Stimulated activated memory B cell treated with anti-CD40 and anti-IgM and Interleukin-4, amounts not matched to agents 10 μg/mL and 1 μg/mL and 100 μg/mL, for 72 hours (primary cell): ENCODE data around the gene PNMA1.

ENCODE experiments used
- ATAC-seq: fragments of 150-1000 bp; cut with Tn5 transposase; 2 replicates; pipeline ENCODE4 v1.10.0; 2021
- H3K27ac Mint-ChIP-seq: one replicate; pipeline ENCODE4 v1.8.0; 2022; ENCODE audit warnings: mild to moderate bottlenecking, mixed read lengths
- H3K27me3 Mint-ChIP-seq: one replicate; pipeline ENCODE4 v1.8.0; 2022; ENCODE audit warnings: mixed read lengths
- H3K36me3 Mint-ChIP-seq: one replicate; pipeline ENCODE4 v1.8.0; 2022; ENCODE audit warnings: mixed read lengths
- H3K4me1 Mint-ChIP-seq: one replicate; pipeline ENCODE4 v1.8.0; 2022; ENCODE audit warnings: mixed read lengths
- H3K4me3 Mint-ChIP-seq: one replicate; pipeline ENCODE4 v1.8.0; 2022; ENCODE audit warnings: mild to moderate bottlenecking, moderate library complexity, mixed read lengths
- H3K9me3 Mint-ChIP-seq: one replicate; pipeline ENCODE4 v1.8.0; 2022; ENCODE audit warnings: mixed read lengths

PNMA1 gene

DNA sequence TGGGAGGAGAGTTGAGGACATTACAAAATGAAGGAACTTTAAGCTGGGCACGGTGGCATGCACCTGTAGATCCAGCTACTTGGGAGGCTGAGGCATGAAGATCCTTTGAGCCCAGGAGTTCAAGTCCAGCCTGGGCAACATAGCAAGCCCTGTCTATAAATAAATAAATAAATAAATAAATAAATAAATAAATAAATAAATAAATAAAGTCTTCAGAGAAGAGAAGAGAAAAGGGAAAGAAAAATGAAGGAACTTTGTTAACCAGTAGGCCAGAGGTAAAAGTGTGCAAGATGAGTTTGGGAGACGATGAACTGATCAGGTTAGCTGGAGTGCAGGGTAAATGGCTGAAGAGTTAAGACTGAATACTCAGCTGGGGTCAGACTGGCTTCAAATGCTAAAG is 20.1 kb downstream of the PNMA1 start:
- Mint-ChIP-seq H3K4me3 (no peak overlapping the region), H3K27me3 (no peaks in the 10 kb centered on the region), H3K9me3 (no peaks in the 10 kb centered on the region), H3K4me1 (peaks cover 16% of the 10 kb centered on the region), H3K36me3 (peaks cover 15% of the 10 kb centered on the region), H3K27ac (no peak overlapping the region)
- no peak for ATAC-seq

DNA sequence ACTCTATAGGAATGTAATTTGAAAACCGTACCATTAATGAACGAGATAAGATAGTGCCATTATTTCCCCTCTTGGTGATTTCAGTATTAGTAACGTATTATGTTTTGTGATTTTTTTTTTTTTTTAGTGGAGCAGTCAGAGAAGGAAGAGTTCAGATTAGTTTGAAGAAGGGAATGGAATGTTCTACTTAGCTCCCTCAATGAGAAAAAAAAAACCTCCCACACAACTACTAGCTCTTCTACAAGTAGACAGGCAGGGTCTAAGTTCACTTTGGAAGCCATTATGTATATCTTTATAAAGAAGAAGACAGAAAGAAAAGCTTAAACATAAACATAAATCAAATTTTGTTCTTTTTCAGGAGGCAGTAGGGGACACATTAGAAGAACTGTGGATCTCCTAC is 27.3 kb downstream of the PNMA1 start:
- H3K36me3 Mint-ChIP-seq: peaks cover 6% of the 10 kb centered on the region
- H3K27ac Mint-ChIP-seq: no peak overlapping the region
- no peaks in the 10 kb centered on the region for H3K9me3 Mint-ChIP-seq
- H3K27me3 Mint-ChIP-seq: no peaks in the 10 kb centered on the region
- ATAC-seq: no peak
- H3K4me1 Mint-ChIP-seq: no peaks in the 10 kb centered on the region
- no peak overlapping the region for H3K4me3 Mint-ChIP-seq

DNA sequence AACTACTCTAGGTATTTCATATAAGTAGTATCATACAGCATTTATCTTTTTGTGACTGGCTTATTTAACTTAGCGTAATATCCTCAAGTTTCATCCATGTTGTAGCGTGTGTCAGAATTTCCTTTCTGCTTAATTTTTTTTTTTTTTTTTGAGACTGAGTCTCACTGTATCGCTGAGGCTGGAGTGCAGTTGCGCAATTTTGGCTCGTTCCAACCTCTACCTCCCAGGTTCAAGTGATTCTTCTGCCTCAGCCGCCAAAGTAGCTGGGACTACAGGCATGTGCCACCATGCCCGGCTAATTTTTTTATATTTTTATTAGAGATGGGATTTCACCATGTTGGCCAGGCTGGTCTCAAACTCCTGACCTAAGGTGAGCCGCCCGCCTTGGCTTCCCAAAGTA is 28.9 kb downstream of the PNMA1 start:
- Mint-ChIP-seq H3K4me1 (no peaks in the 10 kb centered on the region), H3K9me3 (no peaks in the 10 kb centered on the region), H3K27me3 (no peaks in the 10 kb centered on the region), H3K4me3 (no peak overlapping the region), H3K36me3 (peaks cover 6% of the 10 kb centered on the region), H3K27ac (no peak overlapping the region)
- ATAC-seq: no peak

DNA sequence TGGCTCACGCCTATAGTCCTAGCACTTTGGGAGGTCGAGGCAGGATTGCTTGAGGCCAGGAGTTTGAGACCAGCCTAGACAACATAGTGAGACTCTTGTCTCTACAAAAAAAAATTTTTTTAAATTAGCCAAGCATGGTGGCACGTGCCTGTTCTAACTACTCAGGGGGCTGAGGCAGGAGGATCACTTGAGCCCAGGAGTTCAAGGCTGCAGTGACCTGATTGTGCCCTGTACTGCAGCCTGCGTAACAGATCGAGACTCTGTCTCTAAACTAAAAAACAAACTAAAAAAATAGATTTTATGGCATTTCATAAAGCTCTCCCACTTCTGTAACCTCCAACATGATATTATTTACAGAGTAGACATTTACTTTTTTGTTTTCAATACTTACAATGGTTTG is 29.6 kb downstream of the PNMA1 start:
- ATAC-seq: no peak
- no peak overlapping the region for H3K27ac Mint-ChIP-seq
- no peaks in the 10 kb centered on the region for H3K27me3 Mint-ChIP-seq
- H3K36me3 Mint-ChIP-seq: peaks cover 6% of the 10 kb centered on the region
- H3K4me3 Mint-ChIP-seq: no peak overlapping the region
- no peaks in the 10 kb centered on the region for H3K9me3 Mint-ChIP-seq
- H3K4me1 Mint-ChIP-seq: no peaks in the 10 kb centered on the region

DNA sequence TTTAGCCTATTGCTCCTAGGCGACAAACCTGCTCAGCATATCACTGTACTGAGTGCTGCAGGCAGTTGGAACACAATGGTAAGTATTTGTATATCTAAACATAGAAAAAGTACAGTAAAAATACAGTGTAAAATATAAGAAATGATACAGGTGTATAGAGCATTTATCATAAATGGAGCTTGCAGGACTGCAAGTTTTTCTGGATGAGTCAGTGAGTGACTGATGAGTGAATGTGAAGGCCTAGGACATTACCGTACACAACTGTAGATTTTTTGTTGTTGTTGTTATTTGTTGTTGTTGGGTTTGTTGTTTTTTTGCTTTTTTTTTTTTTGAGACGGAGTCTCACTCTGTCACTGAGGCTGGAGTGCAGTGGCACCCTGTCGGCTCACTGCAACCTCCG is 33.4 kb downstream of the PNMA1 start:
- Mint-ChIP-seq H3K27ac (no peak overlapping the region), H3K27me3 (no peaks in the 10 kb centered on the region), H3K9me3 (no peaks in the 10 kb centered on the region), H3K36me3 (no peaks in the 10 kb centered on the region), H3K4me3 (no peak overlapping the region), H3K4me1 (no peaks in the 10 kb centered on the region)
- ATAC-seq: no peak

DNA sequence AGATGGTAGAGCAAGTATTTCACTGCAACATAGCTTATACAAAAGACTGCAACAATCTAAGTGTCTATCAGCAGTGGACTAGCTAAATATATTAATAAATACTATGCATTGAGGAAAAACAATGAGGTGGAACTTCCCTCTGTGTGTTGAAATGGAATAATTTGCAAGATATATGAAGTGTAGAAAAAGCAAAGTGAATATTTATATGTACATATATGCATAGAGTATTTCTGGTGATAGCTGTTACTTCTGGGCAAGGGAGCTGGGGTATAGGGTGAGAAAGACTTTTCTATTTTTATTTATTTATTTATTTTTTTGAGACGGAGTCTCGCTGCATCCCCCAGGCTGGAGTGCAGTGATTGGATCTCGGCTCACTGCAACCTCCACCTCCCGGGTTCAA is 35.5 kb downstream of the PNMA1 start:
- Mint-ChIP-seq H3K36me3 (peaks cover 6% of the 10 kb centered on the region), H3K27me3 (no peaks in the 10 kb centered on the region), H3K9me3 (no peaks in the 10 kb centered on the region), H3K4me1 (no peaks in the 10 kb centered on the region), H3K4me3 (no peak overlapping the region), H3K27ac (no peak overlapping the region)
- no peak for ATAC-seq

DNA sequence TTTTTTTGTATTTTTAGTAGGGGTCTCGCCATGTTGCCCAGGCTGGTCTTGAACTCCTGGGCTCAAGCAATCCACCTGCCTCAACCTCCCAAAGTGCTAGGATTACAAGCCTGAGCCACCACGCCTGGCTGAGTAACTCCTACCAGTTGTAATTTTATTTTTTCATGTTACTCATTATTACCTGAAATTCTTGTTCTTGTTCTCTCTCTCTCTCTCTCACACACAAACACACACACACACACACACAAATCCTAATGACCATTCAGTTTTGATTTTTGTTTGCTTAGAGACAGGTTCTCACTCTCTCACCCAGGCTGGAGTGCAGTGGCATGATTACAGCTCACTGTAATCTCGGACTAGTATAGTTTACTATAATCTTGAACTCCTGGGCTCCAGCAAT is 39.2 kb downstream of the PNMA1 start:
- Mint-ChIP-seq H3K4me1 (no peaks in the 10 kb centered on the region), H3K4me3 (no peak overlapping the region), H3K36me3 (peaks cover 6% of the 10 kb centered on the region), H3K27me3 (no peaks in the 10 kb centered on the region), H3K9me3 (no peaks in the 10 kb centered on the region), H3K27ac (no peak overlapping the region)
- ATAC-seq: no peak

DNA sequence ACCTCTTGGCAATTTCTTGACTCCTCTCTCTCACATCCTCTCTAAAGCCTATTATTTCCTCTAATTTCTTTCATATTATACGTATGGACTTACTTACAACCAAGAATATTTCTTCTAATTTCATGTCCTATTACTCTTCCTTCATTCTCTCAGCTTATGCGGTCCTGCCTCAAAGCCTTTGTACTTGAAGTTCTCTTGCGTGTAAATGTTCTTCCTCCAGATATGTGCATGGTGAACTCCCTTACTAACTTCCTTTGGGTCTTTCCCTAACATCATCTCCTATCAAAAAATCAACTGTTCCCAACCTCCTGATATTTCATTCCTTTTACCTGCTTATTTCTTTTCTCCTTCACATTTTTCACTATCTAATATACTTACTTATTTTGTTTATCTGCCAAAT is 46.3 kb downstream of the PNMA1 start:
- H3K4me1 Mint-ChIP-seq: peaks cover 7% of the 10 kb centered on the region
- H3K4me3 Mint-ChIP-seq: no peak overlapping the region
- no peaks in the 10 kb centered on the region for H3K27me3 Mint-ChIP-seq
- no peaks in the 10 kb centered on the region for H3K9me3 Mint-ChIP-seq
- ATAC-seq: no peak
- H3K36me3 Mint-ChIP-seq: peaks cover 25% of the 10 kb centered on the region
- H3K27ac Mint-ChIP-seq: no peak overlapping the region

DNA sequence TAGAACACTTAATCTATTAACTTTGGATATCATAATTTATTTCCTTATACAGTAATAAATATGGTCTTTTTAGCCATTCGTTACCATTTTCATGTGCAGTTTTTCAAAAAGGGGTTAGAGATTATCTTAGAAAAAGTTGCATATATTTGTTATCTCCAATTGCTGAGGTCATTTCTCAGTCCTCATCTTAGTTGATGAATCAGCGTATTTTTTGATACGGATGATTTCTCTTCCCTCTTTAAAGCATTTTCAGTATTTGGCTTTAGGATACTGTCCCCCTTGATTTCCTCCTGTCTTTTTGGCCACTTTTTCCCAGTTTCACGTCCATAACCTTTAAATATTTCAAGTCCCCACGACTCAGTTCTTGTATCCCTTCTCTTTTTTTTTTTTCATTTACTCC is 47.6 kb downstream of the PNMA1 start:
- Mint-ChIP-seq H3K9me3 (no peaks in the 10 kb centered on the region), H3K36me3 (peaks cover 32% of the 10 kb centered on the region), H3K27me3 (no peaks in the 10 kb centered on the region), H3K4me3 (no peak overlapping the region), H3K4me1 (peaks cover 7% of the 10 kb centered on the region), H3K27ac (no peak overlapping the region)
- no peak for ATAC-seq

DNA sequence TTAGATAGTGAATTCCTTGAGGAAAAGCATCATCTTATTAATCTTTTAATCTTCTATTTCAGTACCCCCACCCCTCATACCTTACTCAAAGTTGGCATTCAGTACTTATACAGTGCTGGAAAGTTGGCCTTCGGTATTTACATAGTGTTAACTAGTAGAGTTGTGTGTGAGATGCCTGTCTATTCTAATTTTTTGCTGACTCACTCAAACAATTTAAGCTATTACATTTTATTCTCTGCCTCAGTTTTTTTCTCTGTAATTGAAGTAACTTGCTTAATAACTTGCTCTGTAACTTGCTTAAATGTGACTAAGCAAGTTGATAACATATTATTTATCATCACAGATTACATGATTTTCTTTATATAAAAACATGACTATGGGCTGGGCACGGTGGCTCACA is 49.1 kb downstream of the PNMA1 start:
- Mint-ChIP-seq H3K4me3 (no peak overlapping the region), H3K9me3 (no peaks in the 10 kb centered on the region), H3K27ac (no peak overlapping the region), H3K27me3 (no peaks in the 10 kb centered on the region), H3K36me3 (peaks cover 32% of the 10 kb centered on the region), H3K4me1 (peaks cover 7% of the 10 kb centered on the region)
- ATAC-seq: no peak

DNA sequence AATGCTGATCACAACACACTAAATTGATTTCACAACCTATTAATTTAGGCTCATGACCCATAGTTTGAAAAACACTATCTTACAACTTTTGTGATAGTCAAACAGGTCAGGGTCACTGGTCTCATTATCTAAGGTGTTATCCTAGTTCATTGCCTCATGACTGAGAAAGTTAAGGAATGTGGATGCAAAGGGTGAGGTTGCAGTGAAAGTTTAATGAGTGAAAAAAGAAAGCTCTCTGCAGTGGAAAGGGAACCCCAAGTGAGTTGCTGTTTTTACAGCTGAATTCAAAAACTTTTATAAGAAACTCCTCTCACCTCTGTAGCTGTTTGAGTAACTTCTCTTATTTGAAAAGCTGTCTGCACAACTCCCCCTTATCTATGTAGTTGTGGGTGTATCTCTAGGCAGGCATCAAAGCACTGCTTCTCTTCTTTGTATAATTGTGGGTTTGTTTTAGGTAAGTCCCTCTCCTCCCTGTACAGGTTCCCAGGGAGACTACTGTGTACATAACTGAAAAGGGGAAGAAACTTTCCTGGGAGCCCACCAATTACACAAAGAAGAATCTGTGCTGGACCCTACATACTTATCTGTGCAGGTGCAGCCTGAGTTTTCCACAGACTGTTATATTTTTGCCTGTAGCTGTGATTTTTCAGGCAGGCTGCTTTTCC is 50.5 kb downstream of the PNMA1 start:
- Mint-ChIP-seq H3K4me3 (no peak overlapping the region), H3K9me3 (no peaks in the 10 kb centered on the region), H3K27me3 (no peaks in the 10 kb centered on the region), H3K36me3 (peaks cover 27% of the 10 kb centered on the region), H3K4me1 (peaks cover 7% of the 10 kb centered on the region), H3K27ac (no peak overlapping the region)
- ATAC-seq: no peak

DNA sequence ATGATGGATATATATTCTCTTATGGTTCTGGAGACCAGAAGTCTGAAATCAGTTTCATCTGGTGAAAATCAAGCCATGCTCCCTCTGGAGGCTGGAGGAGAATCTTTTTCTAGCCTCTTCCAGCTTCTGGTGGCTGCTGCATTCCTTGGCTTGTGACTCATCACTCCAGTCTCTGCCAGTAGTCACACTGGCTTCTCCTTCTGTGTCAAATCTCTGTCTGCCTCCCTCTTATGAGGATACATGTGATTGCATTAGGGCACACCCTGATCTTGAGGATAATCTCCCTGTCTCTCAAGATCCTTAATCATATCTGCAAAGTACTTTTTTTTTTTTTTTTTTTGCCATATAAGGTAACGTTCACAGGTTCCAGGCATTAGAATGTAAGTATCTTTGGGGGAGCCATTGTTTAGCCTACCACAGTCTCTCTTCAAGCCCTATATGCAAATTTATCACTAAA is 51.7 kb downstream of the PNMA1 start:
- Mint-ChIP-seq H3K4me3 (no peak overlapping the region), H3K27ac (no peak overlapping the region), H3K27me3 (no peaks in the 10 kb centered on the region), H3K4me1 (peaks cover 7% of the 10 kb centered on the region), H3K36me3 (peaks cover 27% of the 10 kb centered on the region), H3K9me3 (no peaks in the 10 kb centered on the region)
- ATAC-seq: no peak

DNA sequence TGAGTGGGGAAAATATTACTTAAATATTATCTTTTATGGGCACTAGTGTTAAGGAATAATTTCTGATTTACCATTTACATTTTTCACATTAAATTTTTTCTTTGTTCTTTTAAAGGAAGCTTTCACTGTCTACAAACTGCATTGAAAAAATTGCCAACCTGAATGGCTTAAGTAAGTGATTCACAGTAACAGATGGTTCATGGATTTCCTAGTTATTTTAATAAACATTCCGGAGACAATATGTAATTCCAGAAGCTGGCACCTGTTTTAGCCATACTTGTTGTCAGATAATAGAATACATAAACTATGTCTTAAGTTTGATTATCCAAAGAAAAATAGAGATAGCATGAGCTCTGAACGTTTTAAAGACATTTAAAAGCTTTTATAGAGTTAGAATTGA is 52.3 kb downstream of the PNMA1 start:
- H3K27me3 Mint-ChIP-seq: no peaks in the 10 kb centered on the region
- H3K4me3 Mint-ChIP-seq: no peak overlapping the region
- peaks cover 25% of the 10 kb centered on the region for H3K36me3 Mint-ChIP-seq
- H3K4me1 Mint-ChIP-seq: peaks cover 7% of the 10 kb centered on the region
- no peak overlapping the region for H3K27ac Mint-ChIP-seq
- no peaks in the 10 kb centered on the region for H3K9me3 Mint-ChIP-seq
- no peak for ATAC-seq
